ENCODE results near the gene MYCBP2.

Gene MYCBP2

DNA sequence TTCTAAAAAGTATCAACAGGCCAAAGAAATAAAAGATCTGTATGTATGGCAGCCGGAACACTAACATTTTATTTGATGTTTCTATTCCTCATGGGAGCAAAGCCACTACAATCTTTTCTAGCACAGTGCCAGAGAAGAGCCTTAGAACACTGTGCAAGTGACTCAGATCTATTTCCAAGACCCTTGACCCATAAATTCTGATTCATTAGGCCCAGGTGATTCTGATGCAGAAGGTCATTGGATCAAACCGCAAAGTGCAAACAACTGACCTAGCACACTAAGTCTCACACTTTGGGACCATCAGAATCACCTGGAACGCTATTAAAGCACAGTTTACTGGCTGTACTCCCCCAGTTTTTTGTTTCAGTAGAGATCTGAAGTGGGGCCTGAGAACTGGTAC is 87.6 kb downstream of the MYCBP2 start:
- DNase-seq: no peak
- no peaks in the 10 kb centered on the region for H3K4me1 ChIP-seq (ENCODE audit: low read length)
- no peaks in the 10 kb centered on the region for H3K79me2 ChIP-seq (ENCODE audit: low read length)
- H3K9me3 ChIP-seq (replicated peaks; ENCODE audit: insufficient read depth, low read length): no peaks in the 10 kb centered on the region
- no peak overlapping the region for H3K4me2 ChIP-seq (ENCODE audit: low read depth, low read length)
- H3K4me3 ChIP-seq (ENCODE audit: low read length): no peak overlapping the region
- no peaks in the 10 kb centered on the region for H3F3A ChIP-seq (ENCODE audit: insufficient read depth, low read length)
- H3K9me2 ChIP-seq (replicated peaks; ENCODE audit: insufficient read depth, low read length): no peaks in the 10 kb centered on the region
- H3K9ac ChIP-seq (ENCODE audit: low read length): no peak overlapping the region
- no peaks in the 10 kb centered on the region for H4K20me1 ChIP-seq (ENCODE audit: insufficient read depth, low read length)
- no peak overlapping the region for H2AFZ ChIP-seq (ENCODE audit: low read length)
- no peak overlapping the region for H3K27ac ChIP-seq (ENCODE audit: low read length)
- TF ChIP-seq EZH2phosphoT487 (IDR thresholded peaks at IDR 0.05; ENCODE audit: low read length): no peak
- TF ChIP-seq EZH2 (optimal IDR thresholded peaks at IDR 0.05; ENCODE audit: low read depth, low read length): no peak
- no peak for TF ChIP-seq CTCF (IDR thresholded peaks at IDR 0.05; ENCODE audit: low read length)
- no peaks in the 10 kb centered on the region for H3K27me3 ChIP-seq (replicated peaks; ENCODE audit: insufficient read depth, low read length)
- peaks cover 6% of the 10 kb centered on the region; the same call in 1 of the 2 replicates for H3K36me3 ChIP-seq (replicated peaks; ENCODE audit: insufficient read depth, low read length)

DNA sequence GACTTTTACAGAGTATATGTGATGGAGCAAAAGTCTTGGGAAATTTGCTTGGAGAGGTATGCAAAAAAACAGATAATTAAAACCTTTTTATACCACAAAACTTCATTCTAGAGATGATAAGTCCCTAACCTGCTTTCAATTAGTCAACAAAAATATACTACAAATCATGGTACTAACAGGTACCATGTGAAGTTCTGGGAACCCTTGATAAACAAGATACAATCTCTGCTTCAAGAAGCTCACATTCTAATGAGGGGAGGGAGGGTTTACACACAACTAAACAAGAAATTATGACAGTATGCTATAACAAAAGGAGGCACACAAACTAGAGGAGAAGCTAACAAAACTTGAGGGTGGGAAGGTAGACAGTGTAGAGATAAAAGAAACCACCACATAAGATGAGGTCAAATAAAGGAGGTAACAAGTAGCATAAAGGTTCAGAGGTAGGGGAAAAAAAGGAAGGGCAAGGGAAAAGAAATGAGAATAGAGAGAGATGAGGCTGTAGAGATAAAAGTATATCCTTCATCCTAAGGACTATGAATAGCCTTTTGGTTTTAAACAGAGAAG is 91.4 kb downstream of the MYCBP2 start:
- TF ChIP-seq EZH2phosphoT487 (IDR thresholded peaks at IDR 0.05; ENCODE audit: low read length): no peak
- TF ChIP-seq CTCF (IDR thresholded peaks at IDR 0.05; ENCODE audit: low read length): no peak
- TF ChIP-seq EZH2 (optimal IDR thresholded peaks at IDR 0.05; ENCODE audit: low read depth, low read length): no peak
- H3K4me1 ChIP-seq (ENCODE audit: low read length): no peaks in the 10 kb centered on the region
- H3K27ac ChIP-seq (ENCODE audit: low read length): no peak overlapping the region
- no peak overlapping the region for H2AFZ ChIP-seq (ENCODE audit: low read length)
- H3F3A ChIP-seq (ENCODE audit: insufficient read depth, low read length): no peaks in the 10 kb centered on the region
- no peak overlapping the region for H3K4me2 ChIP-seq (ENCODE audit: low read depth, low read length)
- no peak for DNase-seq
- H3K79me2 ChIP-seq (ENCODE audit: low read length): no peaks in the 10 kb centered on the region
- no peaks in the 10 kb centered on the region for H3K9me2 ChIP-seq (replicated peaks; ENCODE audit: insufficient read depth, low read length)
- H4K20me1 ChIP-seq (ENCODE audit: insufficient read depth, low read length): no peaks in the 10 kb centered on the region
- H3K9ac ChIP-seq (ENCODE audit: low read length): no peak overlapping the region
- H3K4me3 ChIP-seq (ENCODE audit: low read length): no peak overlapping the region
- no peaks in the 10 kb centered on the region for H3K27me3 ChIP-seq (replicated peaks; ENCODE audit: insufficient read depth, low read length)
- peaks cover 3% of the 10 kb centered on the region; the same call in 1 of the 2 replicates for H3K36me3 ChIP-seq (replicated peaks; ENCODE audit: insufficient read depth, low read length)
- H3K9me3 ChIP-seq (replicated peaks; ENCODE audit: insufficient read depth, low read length): no peaks in the 10 kb centered on the region

- no peak for TF ChIP-seq CTCF (IDR thresholded peaks at IDR 0.05; ENCODE audit: low read length)
- no peak for TF ChIP-seq EZH2 (optimal IDR thresholded peaks at IDR 0.05; ENCODE audit: low read depth, low read length)
- TF ChIP-seq EZH2phosphoT487 (IDR thresholded peaks at IDR 0.05; ENCODE audit: low read length): no peak
- Histone ChIP-seq H3K9ac (ENCODE audit: low read length) (no peak overlapping the region), H3K36me3 (replicated peaks; ENCODE audit: insufficient read depth, low read length) (peaks cover 4% of the 10 kb centered on the region; the same call in 1 of the 2 replicates), H3K79me2 (ENCODE audit: low read length) (no peaks in the 10 kb centered on the region), H3K4me2 (ENCODE audit: low read depth, low read length) (no peak overlapping the region), H4K20me1 (ENCODE audit: insufficient read depth, low read length) (no peaks in the 10 kb centered on the region), H3K27me3 (replicated peaks; ENCODE audit: insufficient read depth, low read length) (no peaks in the 10 kb centered on the region), H2AFZ (ENCODE audit: low read length) (no peak overlapping the region), H3K4me3 (ENCODE audit: low read length) (no peak overlapping the region), H3F3A (ENCODE audit: insufficient read depth, low read length) (no peaks in the 10 kb centered on the region), H3K9me3 (replicated peaks; ENCODE audit: insufficient read depth, low read length) (no peaks in the 10 kb centered on the region), H3K4me1 (ENCODE audit: low read length) (no peaks in the 10 kb centered on the region), H3K9me2 (replicated peaks; ENCODE audit: insufficient read depth, low read length) (no peaks in the 10 kb centered on the region), H3K27ac (ENCODE audit: low read length) (no peak overlapping the region)
- no peak for DNase-seq
Observed at GRCh38 chr13:77233159-77233558, 93.7 kb downstream of the MYCBP2 start.

Measured in MM.1S (cell line).